NCI-H2196 (cell line): Measurements from ENCODE around the gene S100P.
"Not testable (repeated sequence)": the region's sequence is repeated elsewhere in the genome, so short reads cannot be mapped to it uniquely, and the experiment has no call there.

Source experiments
- DNase-seq: peaks from one replicate; lab custom pipeline; 2025; ENCODE audit not compliant: unreplicated experiment; lab: John Stamatoyannopoulos, UW

S100P gene

GRCh38 chr4:6693231-6694176 is at the start of gene S100P:
S100P (plus strand) TSS chr4:6693878; CDS start chr4:6693933, 55 bp downstream.
- no peak for DNase-seq

GRCh38 chr4:6644792-6645530 is 48.7 kb upstream of the S100P start:
- DNase-seq, result no peak

GRCh38 chr4:6647169-6647568 is 46.5 kb upstream of the S100P start:
- DNase-seq, result no peak

- DNase-seq, result no peak
These were observed 46.0 kb upstream of the S100P start for GRCh38 chr4:6647582-6648230.

GRCh38 chr4:6649216-6649615 is 44.5 kb upstream of the S100P start:
- DNase-seq, result no peak

- not testable (repeated sequence) for DNase-seq
These were observed 39.5 kb upstream of the S100P start for GRCh38 chr4:6654211-6654610.

GRCh38 chr4:6655291-6655690 is 38.4 kb upstream of the S100P start:
- not testable (repeated sequence) for DNase-seq

GRCh38 chr4:6655924-6656323 is 37.8 kb upstream of the S100P start:
- no peak for DNase-seq

GRCh38 chr4:6657242-6658208 is 36.2 kb upstream of the S100P start:
- no peak for DNase-seq

- DNase-seq, result no peak
These were observed 35.5 kb upstream of the S100P start for GRCh38 chr4:6658209-6658595.

- DNase-seq, result no peak
These were observed 35.0 kb upstream of the S100P start for GRCh38 chr4:6658597-6659075.

GRCh38 chr4:6659897-6660296 is 33.8 kb upstream of the S100P start:
- no peak for DNase-seq

GRCh38 chr4:6660430-6660829 is 33.2 kb upstream of the S100P start:
- no peak for DNase-seq

GRCh38 chr4:6662591-6662990 is 31.1 kb upstream of the S100P start:
- DNase-seq, result no peak

GRCh38 chr4:6663596-6664393 is 29.9 kb upstream of the S100P start:
- no peak for DNase-seq

- DNase-seq, result no peak
These were observed 28.4 kb upstream of the S100P start for GRCh38 chr4:6665320-6665654.

- no peak for DNase-seq
These were observed 25.3 kb upstream of the S100P start for GRCh38 chr4:6668391-6668790.

- no peak for DNase-seq
These were observed 22.0 kb upstream of the S100P start for GRCh38 chr4:6671648-6672047.

- no peak for DNase-seq
These were observed 21.5 kb upstream of the S100P start for GRCh38 chr4:6672131-6672530.
